WTC11 (cell line): ENCODE results near the gene CMYA5. TPM values are rescaled to one million over a fixed set of nuclear protein-coding genes. Genes with fewer than 3 reads are reported as not detected.

Source experiments
- ATAC-seq: fragments of 200-7000 bp; cut with Tn5 transposase; 2 replicates; pipeline ENCODE4 v1.10.0; 2021; ENCODE audit warnings: mild to moderate bottlenecking, moderate library complexity
- CTCF ChIA-PET: fragments of 300-600 bp; sonication (Branson Sonifier 250); formaldehyde crosslinking; loops from one replicate; lab custom pipeline; 2021; ENCODE audit warnings: antibody characterized with exemption; lab: Charles Lee
- POLR2A ChIA-PET: fragments of 350-600 bp; sonication (Branson Sonifier 250); formaldehyde crosslinking; loops from one replicate; lab custom pipeline; 2021; ENCODE audit warnings: antibody characterized with exemption; lab: Charles Lee
- DNase-seq: peaks from one replicate; pipeline ENCODE4 v3.0.0; 2021; ENCODE audit warnings: low spot score
- H3K27ac Mint-ChIP-seq: 2 replicates; pipeline ENCODE4 v1.8.0; 2021; ENCODE audit warnings: mixed read lengths
- H3K27me3 Mint-ChIP-seq: 2 replicates; pipeline ENCODE4 v1.8.0; 2021; ENCODE audit warnings: low read depth, mild to moderate bottlenecking, moderate library complexity, mixed read lengths
- H3K36me3 Mint-ChIP-seq: 2 replicates; pipeline ENCODE4 v1.8.0; 2021; ENCODE audit warnings: mixed read lengths
- H3K4me1 Mint-ChIP-seq: 2 replicates; pipeline ENCODE4 v1.8.0; 2022; ENCODE audit warnings: mixed read lengths
- H3K4me3 Mint-ChIP-seq: 2 replicates; pipeline ENCODE4 v1.8.0; 2021; ENCODE audit warnings: mild to moderate bottlenecking, moderate library complexity, mixed read lengths
- H3K9me3 Mint-ChIP-seq: 2 replicates; pipeline ENCODE4 v1.8.0; 2021; ENCODE audit warnings: mixed read lengths
- CBFB ChIP-seq: sonication (generic); formaldehyde crosslinking; IDR thresholded peaks from 2 replicates; pipeline ENCODE4 v1.8.1; 2022; ENCODE audit warnings: mild to moderate bottlenecking, low read depth, missing genetic modification reagents
- CTCF ChIP-seq: fragments of 200-600 bp; IDR thresholded peaks from 2 replicates; pipeline ENCODE4 v1.8.0; 2022; ENCODE audit warnings: antibody characterized with exemption
- ESRRA ChIP-seq: sonication (generic); formaldehyde crosslinking; IDR thresholded peaks from 2 replicates; pipeline ENCODE4 v1.8.1; 2022; ENCODE audit warnings: mild to moderate bottlenecking, missing genetic modification reagents, borderline replicate concordance
- JAZF1 ChIP-seq: fragments of 250-450 bp; sonication (Bioruptor Pico); IDR thresholded peaks from 2 replicates; pipeline ENCODE4 v1.9.0; 2021; ENCODE audit warnings: moderate library complexity, mild to moderate bottlenecking, inconsistent platforms
- NFE2L1 ChIP-seq: sonication (generic); formaldehyde crosslinking; IDR thresholded peaks from 2 replicates; pipeline ENCODE4 v1.8.1; 2023; ENCODE audit warnings: missing genetic modification reagents
- NR1H2 ChIP-seq: sonication (generic); formaldehyde crosslinking; IDR thresholded peaks from 2 replicates; pipeline ENCODE4 v1.9.0; 2021; ENCODE audit warnings: mild to moderate bottlenecking, moderate library complexity, missing genetic modification reagents
- NR2C2 ChIP-seq: sonication (generic); formaldehyde crosslinking; IDR thresholded peaks from 2 replicates; pipeline ENCODE4 v1.8.0; 2022; ENCODE audit warnings: mild to moderate bottlenecking, missing genetic modification reagents
- RORB ChIP-seq: fragments of 250-450 bp; sonication (Bioruptor Pico); IDR thresholded peaks from 2 replicates; pipeline ENCODE4 v1.9.0; 2021; ENCODE audit warnings: mild to moderate bottlenecking
- SOX15 ChIP-seq: fragments of 250-450 bp; sonication (Bioruptor Pico); IDR thresholded peaks from 2 replicates; pipeline ENCODE4 v1.9.0; 2021; ENCODE audit warnings: mild to moderate bottlenecking
- STAT6 ChIP-seq: sonication (generic); formaldehyde crosslinking; conservative IDR thresholded peaks from 2 replicates; pipeline ENCODE4 v1.8.1; 2023; ENCODE audit warnings: mild to moderate bottlenecking, low read depth, missing genetic modification reagents, moderate library complexity
- TEAD4 ChIP-seq: sonication (generic); formaldehyde crosslinking; IDR thresholded peaks from 2 replicates; pipeline ENCODE4 v1.8.0; 2022; ENCODE audit warnings: mild to moderate bottlenecking, missing genetic modification reagents
- ZBTB21 ChIP-seq: sonication (generic); formaldehyde crosslinking; IDR thresholded peaks from 2 replicates; pipeline ENCODE4 v1.8.1; 2023; ENCODE audit warnings: mild to moderate bottlenecking, missing genetic modification reagents, borderline replicate concordance
- ZNF219 ChIP-seq: sonication (generic); formaldehyde crosslinking; IDR thresholded peaks from 2 replicates; pipeline ENCODE4 v1.8.0; 2023; ENCODE audit warnings: missing genetic modification reagents, mild to moderate bottlenecking, borderline replicate concordance
- ZNF263 ChIP-seq: sonication (generic); formaldehyde crosslinking; IDR thresholded peaks from 2 replicates; pipeline ENCODE4 v1.8.1; 2022; ENCODE audit warnings: low read depth, mild to moderate bottlenecking, moderate library complexity, missing genetic modification reagents
- total RNA-seq: library from RNA; stranded (reverse); gene quantifications from 3 replicates; pipeline ENCODE4 v1.2.3, GENCODE V29; 2021
- TF ChIP-seq, protein P1 (sequence below): sonication (generic); formaldehyde crosslinking; IDR thresholded peaks from 2 replicates; pipeline ENCODE4 v1.8.1; 2022; ENCODE audit warnings: mild to moderate bottlenecking, missing genetic modification reagents, moderate library complexity, borderline replicate concordance
- TF ChIP-seq, protein P2 (sequence below): sonication (generic); formaldehyde crosslinking; IDR thresholded peaks from 2 replicates; pipeline ENCODE4 v1.8.0; 2022; ENCODE audit warnings: missing genetic modification reagents
- TF ChIP-seq, protein P3 (sequence below): fragments of 250-450 bp; sonication (Bioruptor Pico); conservative IDR thresholded peaks from 2 replicates; pipeline ENCODE4 v1.9.0; 2021; ENCODE audit warnings: mild to moderate bottlenecking
- TF ChIP-seq, protein P4 (sequence below): sonication (generic); formaldehyde crosslinking; IDR thresholded peaks from 2 replicates; pipeline ENCODE4 v1.8.1; 2022; ENCODE audit warnings: missing genetic modification reagents, borderline replicate concordance

Gene CMYA5
- total RNA-seq, 1 experiment from 2014 or later, result 1.2 TPM

DNA sequence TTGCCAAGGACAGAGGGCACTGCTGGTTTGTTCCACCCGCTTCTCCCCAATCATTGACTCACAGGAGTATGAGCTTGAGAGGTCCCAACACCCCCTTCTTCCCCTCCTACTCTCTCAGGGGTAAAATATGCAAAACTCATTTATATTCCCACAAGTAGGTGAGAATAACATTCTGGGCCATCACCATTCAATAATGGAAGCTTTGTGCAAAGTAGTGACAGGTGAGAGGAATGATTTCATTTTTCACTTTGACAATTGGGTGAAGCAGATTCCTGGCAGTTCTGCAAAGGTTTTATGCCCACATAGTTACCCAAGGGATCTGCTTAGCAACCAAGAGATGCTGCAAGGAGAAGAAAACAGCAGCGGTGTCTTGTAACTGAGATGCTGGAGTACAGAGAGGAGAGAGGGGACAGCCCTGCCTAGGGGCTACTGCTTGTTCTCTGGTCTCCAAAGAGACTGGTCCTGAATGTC lies 137.6 kb downstream of the CMYA5 start (continued):
- TF ChIP-seq CBFB (no peak), ZNF263 (CRISPR knock-in tag) (no peak), NR2C2 (no peak), RORB (no peak), NFE2L1 (CRISPR knock-in tag) (no peak), ZNF219 (CRISPR knock-in tag) (no peak)
- TF ChIP-seq, protein P1, sequence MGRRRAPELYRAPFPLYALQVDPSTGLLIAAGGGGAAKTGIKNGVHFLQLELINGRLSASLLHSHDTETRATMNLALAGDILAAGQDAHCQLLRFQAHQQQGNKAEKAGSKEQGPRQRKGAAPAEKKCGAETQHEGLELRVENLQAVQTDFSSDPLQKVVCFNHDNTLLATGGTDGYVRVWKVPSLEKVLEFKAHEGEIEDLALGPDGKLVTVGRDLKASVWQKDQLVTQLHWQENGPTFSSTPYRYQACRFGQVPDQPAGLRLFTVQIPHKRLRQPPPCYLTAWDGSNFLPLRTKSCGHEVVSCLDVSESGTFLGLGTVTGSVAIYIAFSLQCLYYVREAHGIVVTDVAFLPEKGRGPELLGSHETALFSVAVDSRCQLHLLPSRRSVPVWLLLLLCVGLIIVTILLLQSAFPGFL, result no peak

- ChIA-PET POLR2A (no interaction called here), CTCF (interaction anchor here (0.6 to 2.0 kb wide), 23 partner anchors 8 to 360 kb away, joined by 3 to 16 read pairs (median 3); partner anchors contain the start of gene CMYA5)
- peak; percentile 68 for DNase-seq
- Mint-ChIP-seq H3K27me3 (no peaks in the 10 kb centered on the region), H3K27ac (no peak overlapping the region), H3K9me3 (no peaks in the 10 kb centered on the region), H3K36me3 (no peaks in the 10 kb centered on the region), H3K4me1 (no peaks in the 10 kb centered on the region), H3K4me3 (no peak overlapping the region)
- ATAC-seq, result peak; percentile 100
- TF ChIP-seq, protein P2, sequence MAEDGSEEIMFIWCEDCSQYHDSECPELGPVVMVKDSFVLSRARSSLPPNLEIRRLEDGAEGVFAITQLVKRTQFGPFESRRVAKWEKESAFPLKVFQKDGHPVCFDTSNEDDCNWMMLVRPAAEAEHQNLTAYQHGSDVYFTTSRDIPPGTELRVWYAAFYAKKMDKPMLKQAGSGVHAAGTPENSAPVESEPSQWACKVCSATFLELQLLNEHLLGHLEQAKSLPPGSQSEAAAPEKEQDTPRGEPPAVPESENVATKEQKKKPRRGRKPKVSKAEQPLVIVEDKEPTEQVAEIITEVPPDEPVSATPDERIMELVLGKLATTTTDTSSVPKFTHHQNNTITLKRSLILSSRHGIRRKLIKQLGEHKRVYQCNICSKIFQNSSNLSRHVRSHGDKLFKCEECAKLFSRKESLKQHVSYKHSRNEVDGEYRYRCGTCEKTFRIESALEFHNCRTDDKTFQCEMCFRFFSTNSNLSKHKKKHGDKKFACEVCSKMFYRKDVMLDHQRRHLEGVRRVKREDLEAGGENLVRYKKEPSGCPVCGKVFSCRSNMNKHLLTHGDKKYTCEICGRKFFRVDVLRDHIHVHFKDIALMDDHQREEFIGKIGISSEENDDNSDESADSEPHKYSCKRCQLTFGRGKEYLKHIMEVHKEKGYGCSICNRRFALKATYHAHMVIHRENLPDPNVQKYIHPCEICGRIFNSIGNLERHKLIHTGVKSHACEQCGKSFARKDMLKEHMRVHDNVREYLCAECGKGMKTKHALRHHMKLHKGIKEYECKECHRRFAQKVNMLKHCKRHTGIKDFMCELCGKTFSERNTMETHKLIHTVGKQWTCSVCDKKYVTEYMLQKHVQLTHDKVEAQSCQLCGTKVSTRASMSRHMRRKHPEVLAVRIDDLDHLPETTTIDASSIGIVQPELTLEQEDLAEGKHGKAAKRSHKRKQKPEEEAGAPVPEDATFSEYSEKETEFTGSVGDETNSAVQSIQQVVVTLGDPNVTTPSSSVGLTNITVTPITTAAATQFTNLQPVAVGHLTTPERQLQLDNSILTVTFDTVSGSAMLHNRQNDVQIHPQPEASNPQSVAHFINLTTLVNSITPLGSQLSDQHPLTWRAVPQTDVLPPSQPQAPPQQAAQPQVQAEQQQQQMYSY (CRISPR knock-in tag), result no peak
- TF ChIP-seq CTCF, result peak; percentile 53
Observed at GRCh38 chr5:79829260-79829659, 139.6 kb downstream of the CMYA5 start.

DNA sequence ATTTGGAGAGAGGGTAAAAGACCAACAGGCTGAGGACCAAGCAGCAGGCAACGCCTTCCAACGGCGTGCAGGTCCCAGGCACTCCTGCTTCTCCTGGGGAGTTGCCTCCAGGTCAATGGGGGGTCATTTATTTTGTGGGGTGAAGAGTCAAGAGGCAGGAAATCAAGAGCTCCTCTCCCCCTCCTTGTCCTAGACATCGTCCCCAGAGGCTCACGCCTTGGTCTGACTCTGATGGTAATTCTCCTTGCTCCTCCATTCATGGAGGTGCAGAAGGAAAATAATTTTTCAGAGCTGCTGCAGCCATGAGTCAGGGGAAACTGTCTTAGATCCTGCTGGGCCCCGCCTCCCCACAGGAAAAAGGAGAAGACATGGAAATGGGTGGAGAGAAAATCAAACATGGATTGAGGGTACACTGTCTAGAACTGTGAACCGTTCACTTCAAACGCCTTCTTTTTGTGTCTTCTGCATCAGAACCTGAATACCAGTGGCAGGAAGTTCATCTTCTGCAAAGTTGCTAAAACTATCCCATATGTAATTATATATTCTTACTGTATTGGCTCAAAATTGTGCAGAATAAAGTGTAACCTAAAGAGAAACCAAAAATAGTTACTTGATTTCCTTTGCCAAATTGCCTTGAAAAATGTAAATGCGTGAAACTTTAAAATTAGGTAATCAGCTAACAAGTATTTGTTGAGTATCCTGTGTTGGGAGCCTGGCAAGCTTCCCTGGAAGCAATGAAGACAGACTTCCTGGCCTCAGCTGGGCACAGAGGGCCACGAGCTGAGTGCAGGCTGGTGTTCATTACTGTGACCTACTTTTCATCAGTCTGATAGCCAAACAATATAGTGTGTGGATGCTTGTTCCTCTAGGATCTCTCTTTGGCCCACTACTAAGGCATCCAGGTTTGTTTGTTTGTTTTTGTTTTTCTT lies 142.0 kb downstream of the CMYA5 start:
- Mint-ChIP-seq H3K36me3 (no peaks in the 10 kb centered on the region), H3K9me3 (no peaks in the 10 kb centered on the region), H3K4me3 (no peak overlapping the region), H3K27me3 (no peaks in the 10 kb centered on the region), H3K4me1 (no peaks in the 10 kb centered on the region), H3K27ac (no peak overlapping the region)
- ChIA-PET CTCF (no interaction called here), POLR2A (no interaction called here)
- ATAC-seq (no peak), DNase-seq (no peak)
- TF ChIP-seq, protein P3, sequence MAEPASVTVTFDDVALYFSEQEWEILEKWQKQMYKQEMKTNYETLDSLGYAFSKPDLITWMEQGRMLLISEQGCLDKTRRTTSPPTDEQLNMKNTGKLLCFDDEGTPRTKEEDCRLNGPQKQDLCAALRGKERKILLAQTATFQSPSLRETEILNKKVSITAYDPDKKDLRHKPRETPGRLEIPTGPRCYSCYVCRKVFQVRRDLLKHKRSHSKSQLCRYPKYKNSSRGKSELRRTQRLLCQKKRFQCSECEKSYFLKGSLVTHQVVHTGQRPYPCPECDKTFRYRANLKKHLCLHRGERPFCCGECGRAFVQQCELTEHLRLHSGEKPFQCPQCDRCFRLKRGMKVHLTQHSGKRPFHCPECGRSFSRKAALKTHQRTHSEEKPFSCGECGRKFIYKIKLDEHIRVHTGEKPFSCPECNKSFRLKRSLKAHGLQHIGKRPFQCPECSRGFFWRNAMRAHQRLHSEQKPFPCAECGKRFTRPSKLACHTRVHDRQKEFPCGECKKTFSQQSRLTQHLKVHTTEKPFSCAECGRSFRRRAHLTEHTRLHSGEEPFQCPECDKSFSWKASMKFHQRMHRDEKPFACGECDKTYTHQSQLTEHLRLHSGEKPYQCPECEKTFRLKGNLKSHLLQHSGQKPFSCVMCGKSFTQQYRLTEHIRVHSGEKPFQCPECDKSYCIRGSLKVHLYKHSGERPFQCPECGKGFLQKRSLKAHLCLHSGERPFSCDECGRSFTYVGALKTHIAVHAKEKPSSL (CRISPR knock-in tag), result no peak
- TF ChIP-seq TEAD4 (CRISPR knock-in tag) (no peak), SOX15 (no peak), NR2C2 (no peak), NR1H2 (CRISPR knock-in tag) (no peak), JAZF1 (no peak), ESRRA (CRISPR knock-in tag) (no peak), STAT6 (CRISPR knock-in tag) (no peak), ZBTB21 (no peak), ZNF263 (CRISPR knock-in tag) (no peak)
- TF ChIP-seq, protein P4, sequence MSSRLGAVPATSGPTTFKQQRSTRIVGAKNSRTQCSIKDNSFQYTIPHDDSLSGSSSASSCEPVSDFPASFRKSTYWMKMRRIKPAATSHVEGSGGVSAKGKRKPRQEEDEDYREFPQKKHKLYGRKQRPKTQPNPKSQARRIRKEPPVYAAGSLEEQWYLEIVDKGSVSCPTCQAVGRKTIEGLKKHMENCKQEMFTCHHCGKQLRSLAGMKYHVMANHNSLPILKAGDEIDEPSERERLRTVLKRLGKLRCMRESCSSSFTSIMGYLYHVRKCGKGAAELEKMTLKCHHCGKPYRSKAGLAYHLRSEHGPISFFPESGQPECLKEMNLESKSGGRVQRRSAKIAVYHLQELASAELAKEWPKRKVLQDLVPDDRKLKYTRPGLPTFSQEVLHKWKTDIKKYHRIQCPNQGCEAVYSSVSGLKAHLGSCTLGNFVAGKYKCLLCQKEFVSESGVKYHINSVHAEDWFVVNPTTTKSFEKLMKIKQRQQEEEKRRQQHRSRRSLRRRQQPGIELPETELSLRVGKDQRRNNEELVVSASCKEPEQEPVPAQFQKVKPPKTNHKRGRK (CRISPR knock-in tag), result no peak
